Astrocyte of the cerebellum (primary cell): Measurements from ENCODE around the gene C2orf76.

Experiments used
- DNase-seq: peaks from one replicate; pipeline ENCODE4 v3.0.0-alpha.2; 2011; ENCODE audit warnings: low read depth
- H3K4me3 ChIP-seq: 2 replicates; pipeline ENCODE4 v1.5.1; 2011; ENCODE audit warnings: mild to moderate bottlenecking, low read depth, low read length, moderate library complexity
- in situ Hi-C: cut with HindIII; loops from 2 replicates; pipeline ENCODE4 v1.10.0; 2017; ENCODE audit warnings: low sequenced_read_pairs
- TF ChIP-seq, protein P1 (sequence below): IDR thresholded peaks from 2 replicates; pipeline ENCODE4 v1.5.1; 2012; ENCODE audit warnings: low read length, low read depth, moderate library complexity, mild to moderate bottlenecking; ENCODE audit errors: missing control alignments

C2orf76 gene

DNA sequence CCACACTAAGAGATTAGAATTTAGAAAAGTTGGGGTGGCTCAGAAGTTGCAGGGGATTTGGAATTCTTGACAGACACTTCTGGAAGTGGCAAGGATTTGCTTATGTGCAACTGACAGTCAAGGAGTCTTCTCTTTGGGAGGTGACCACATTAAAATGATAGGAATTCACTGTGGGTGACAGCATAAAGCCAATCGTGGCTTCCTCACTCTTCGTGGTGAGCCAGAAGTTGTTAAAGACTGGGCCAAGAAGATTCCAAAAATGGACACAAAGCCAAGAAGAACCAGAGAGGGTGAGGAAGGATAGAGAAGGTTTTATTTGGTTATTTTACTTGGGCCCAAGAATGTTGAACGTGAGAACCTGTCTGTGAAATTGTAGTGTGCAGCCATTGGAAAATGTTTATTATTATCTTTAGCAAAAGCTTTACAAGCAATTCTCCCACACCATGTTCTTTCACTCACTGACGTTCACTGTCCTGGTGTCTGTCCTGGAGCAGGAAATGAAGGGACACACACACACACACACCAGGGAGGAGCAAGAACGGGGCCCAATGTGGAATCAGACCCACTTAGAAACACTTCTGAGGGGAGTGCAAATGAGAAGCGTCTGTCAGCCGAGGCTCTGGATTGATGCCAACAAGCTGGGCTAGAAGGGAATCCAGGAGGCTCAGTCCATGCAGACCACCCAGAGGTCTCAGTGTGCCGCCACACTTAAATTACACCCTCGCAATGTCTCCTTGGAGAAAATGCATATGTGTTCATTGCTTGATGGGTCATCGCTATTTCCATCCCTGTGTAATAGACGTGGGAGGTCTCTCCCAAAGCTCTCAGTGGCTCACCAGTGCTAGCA, 105.8 kb downstream of the C2orf76 start:
- in situ Hi-C loops, result no loop called here
- TF ChIP-seq, protein P1, sequence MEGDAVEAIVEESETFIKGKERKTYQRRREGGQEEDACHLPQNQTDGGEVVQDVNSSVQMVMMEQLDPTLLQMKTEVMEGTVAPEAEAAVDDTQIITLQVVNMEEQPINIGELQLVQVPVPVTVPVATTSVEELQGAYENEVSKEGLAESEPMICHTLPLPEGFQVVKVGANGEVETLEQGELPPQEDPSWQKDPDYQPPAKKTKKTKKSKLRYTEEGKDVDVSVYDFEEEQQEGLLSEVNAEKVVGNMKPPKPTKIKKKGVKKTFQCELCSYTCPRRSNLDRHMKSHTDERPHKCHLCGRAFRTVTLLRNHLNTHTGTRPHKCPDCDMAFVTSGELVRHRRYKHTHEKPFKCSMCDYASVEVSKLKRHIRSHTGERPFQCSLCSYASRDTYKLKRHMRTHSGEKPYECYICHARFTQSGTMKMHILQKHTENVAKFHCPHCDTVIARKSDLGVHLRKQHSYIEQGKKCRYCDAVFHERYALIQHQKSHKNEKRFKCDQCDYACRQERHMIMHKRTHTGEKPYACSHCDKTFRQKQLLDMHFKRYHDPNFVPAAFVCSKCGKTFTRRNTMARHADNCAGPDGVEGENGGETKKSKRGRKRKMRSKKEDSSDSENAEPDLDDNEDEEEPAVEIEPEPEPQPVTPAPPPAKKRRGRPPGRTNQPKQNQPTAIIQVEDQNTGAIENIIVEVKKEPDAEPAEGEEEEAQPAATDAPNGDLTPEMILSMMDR, result no peak
- no peak overlapping the region for H3K4me3 ChIP-seq
- peak; percentile 72 for DNase-seq

DNA sequence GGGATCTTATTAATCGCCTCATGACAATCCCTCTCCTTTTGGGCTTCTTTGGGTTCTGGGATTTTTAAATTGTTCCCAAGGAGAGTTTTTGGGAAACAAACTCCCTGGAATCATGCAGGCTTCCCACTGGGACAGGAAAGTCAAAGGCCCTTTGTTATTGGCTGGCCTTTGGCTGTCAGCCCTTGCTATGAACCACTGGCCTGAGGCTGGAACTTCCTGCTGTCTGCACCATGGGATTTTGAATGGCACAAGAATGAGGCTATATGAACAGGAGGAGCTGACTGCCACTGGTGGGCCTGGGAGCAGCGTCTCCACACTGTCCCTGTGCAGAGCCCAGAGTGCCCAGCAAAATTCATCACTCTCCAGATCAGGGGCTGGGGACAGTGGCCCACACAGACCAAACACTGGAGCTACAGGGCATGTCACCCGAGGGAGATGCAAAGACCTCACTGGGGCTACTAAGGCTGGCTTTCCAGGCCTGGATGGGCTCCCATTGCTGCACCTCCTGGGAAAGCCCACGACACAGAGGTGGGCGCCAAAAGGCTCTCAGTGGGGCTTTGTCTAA, 107.3 kb downstream of the C2orf76 start:
- in situ Hi-C loops, result no loop called here
- no peak overlapping the region for H3K4me3 ChIP-seq
- TF ChIP-seq, protein P1, result no peak
- no peak for DNase-seq

DNA sequence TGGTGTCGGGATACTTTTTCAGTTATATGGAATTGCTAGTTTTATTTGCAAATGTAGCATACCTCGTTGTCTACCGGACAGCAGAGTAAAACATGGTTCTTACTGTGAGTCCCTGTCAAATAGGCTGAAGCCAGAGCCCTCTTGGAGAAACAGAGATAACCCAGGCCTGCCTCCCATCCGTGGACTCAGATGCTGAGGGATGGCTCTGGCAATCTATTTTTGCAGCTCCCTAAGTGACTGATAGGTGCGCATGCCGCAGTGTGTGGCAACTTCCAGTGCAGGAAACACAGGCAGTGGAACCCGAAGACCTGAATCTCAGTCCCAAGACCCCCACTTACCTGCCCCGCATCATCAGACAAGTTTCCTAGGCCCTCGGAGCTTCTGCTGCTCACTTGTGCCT, 109.4 kb downstream of the C2orf76 start:
- TF ChIP-seq, protein P1, result no peak
- in situ Hi-C loops, result no loop called here
- DNase-seq, result no peak
- no peak overlapping the region for H3K4me3 ChIP-seq

DNA sequence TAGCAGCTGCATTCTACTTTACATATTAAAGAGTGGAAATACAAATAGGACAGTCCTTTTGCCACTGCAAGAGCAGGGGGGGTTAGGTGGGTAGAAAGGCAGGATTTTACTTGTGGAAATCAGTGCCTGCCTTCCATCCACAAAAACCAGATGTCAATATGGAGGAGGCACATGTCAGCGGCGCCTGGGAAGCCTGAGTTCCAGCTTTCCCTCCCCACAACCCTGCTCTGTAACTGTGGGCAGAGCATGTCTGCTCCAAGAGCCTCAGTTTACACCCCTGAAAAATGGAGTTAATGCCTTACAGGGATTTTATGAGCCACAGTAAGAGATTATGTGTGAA, 110.1 kb downstream of the C2orf76 start:
- TF ChIP-seq, protein P1, result no peak
- no peak for DNase-seq
- H3K4me3 ChIP-seq, result no peak overlapping the region
- in situ Hi-C loops, result no loop called here

DNA sequence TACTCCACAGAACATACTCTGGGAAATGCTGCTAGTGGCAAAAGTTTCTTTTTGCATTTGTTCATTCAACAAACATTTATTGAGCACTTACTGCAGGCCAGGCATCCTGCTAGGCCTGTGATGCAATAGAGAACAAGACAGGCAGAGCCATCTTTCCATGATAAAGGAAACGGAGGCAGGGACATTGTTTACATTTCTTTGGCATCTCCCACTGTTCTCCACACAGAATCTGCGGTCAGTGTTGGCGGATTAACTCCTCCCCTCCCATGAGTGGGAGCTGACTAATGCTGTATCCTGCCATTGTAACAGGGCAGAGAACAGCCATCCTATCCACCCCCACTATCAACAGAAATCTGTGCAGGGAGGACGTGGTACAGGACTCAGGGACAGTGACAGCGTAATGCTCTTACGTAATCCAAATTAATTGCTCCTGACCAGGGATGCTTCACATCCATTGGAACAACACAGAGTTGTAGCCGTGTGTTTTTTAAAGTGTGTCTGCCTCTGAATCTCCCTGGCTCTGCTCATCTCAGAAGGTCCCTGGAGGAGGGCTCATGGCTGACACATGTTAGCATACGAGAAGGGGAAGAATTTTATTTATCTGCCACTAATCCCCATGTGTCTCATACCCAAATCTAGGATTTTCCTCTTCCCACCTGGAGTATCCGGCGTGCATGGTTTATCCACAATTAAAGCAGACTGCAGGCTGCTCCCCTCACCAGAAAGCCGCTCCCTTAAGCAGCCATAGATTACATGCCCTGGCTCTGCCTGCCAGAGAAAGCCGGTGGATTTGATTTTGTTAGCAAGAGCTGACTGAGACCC, 110.7 kb downstream of the C2orf76 start:
- DNase-seq, result peak; percentile 91
- H3K4me3 ChIP-seq, result no peak overlapping the region
- TF ChIP-seq, protein P1, result no peak
- in situ Hi-C loops, result no loop called here

DNA sequence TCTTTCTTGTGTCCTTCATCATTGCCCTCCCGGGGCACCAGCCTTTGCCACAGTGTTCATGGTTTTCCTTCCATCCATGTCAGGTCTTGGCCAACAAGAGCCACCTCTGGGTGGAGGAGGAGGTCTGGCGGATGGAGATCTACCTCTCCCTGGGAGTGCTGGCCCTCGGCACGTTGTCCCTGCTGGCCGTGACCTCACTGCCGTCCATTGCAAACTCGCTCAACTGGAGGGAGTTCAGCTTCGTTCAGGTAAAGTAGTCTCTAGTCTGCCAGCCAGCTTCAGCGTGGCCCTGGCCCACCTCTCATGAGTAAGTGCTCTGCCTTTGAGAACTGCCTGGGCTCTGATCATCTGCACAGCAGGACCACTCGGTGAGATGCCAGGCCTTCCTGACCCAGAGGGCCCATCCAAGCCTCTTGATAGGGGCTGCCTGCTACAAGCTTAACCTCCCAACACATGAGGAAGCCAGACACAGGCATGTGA, 112.0 kb downstream of the C2orf76 start:
- no peak overlapping the region for H3K4me3 ChIP-seq
- in situ Hi-C loops, result no loop called here
- TF ChIP-seq, protein P1, result no peak

More for the DNA sequence above, 112.0 kb downstream of the C2orf76 start:
- no peak for DNase-seq
